Neural crest cell (in vitro differentiated cells): ENCODE measurements around the gene TCAF1. TPM values are rescaled to one million over a fixed set of nuclear protein-coding genes. Genes with fewer than 3 reads are reported as not detected.

Experiments used
- DNase-seq: peaks from one replicate; pipeline ENCODE4 v3.0.0; 2021; ENCODE audit warnings: low read depth, mixed read lengths, low spot score
- H3K27ac Mint-ChIP-seq: one replicate; pipeline ENCODE4 v1.8.0; 2021; ENCODE audit warnings: mild to moderate bottlenecking, mixed read lengths; ENCODE audit not compliant: unreplicated experiment
- H3K27me3 Mint-ChIP-seq: 2 replicates; pipeline ENCODE4 v1.8.0; 2021; ENCODE audit warnings: low read depth, mild to moderate bottlenecking, mixed read lengths
- H3K36me3 Mint-ChIP-seq: 2 replicates; pipeline ENCODE4 v1.8.0; 2021; ENCODE audit warnings: low read depth, mild to moderate bottlenecking, mixed read lengths
- H3K4me1 Mint-ChIP-seq: 2 replicates; pipeline ENCODE4 v1.8.0; 2021; ENCODE audit warnings: mixed read lengths
- H3K4me3 Mint-ChIP-seq: one replicate; pipeline ENCODE4 v1.8.0; 2021; ENCODE audit warnings: mild to moderate bottlenecking, mixed read lengths
- H3K9me3 Mint-ChIP-seq: 2 replicates; pipeline ENCODE4 v1.8.0; 2021; ENCODE audit warnings: mixed read lengths
- total RNA-seq: library from RNA; stranded (reverse); gene quantifications from 2 replicates; pipeline ENCODE4 v1.2.1, GENCODE V29; 2021
- TF ChIP-seq, protein P1 (sequence below): fragments of 200-600 bp; sonication (generic); conservative IDR thresholded peaks from 2 replicates; pipeline ENCODE4 v1.5.0; 2021; ENCODE audit warnings: antibody characterized with exemption, mild to moderate bottlenecking

Gene TCAF1
- total RNA-seq, 1 donor from 2014 or later, result 107 TPM

DNA sequence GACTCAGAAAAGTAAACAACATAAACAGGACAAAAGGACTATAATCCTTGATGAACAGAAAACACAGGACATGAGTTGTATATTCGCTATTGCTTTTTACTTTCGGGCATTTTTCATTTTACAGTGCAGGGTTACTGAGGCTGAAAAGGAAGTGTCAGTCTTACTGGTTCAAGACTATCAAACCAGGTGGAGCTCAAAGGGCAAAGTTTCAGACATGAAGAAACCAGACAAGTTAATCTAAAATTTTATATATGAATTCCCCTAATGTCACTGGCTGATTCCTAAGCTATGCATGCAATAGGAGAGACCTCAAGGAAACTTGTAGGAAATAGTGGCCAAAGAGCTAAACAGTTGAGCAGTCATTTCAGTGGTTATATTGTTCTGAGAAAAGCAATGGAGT lies 11.4 kb downstream of the TCAF1 start:
- Mint-ChIP-seq H3K36me3 (peaks cover 48% of the 10 kb centered on the region), H3K9me3 (peaks cover 16% of the 10 kb centered on the region), H3K27ac (no peak overlapping the region), H3K4me1 (peaks cover 16% of the 10 kb centered on the region), H3K27me3 (no peaks in the 10 kb centered on the region), H3K4me3 (no peak overlapping the region)
- TF ChIP-seq, protein P1, sequence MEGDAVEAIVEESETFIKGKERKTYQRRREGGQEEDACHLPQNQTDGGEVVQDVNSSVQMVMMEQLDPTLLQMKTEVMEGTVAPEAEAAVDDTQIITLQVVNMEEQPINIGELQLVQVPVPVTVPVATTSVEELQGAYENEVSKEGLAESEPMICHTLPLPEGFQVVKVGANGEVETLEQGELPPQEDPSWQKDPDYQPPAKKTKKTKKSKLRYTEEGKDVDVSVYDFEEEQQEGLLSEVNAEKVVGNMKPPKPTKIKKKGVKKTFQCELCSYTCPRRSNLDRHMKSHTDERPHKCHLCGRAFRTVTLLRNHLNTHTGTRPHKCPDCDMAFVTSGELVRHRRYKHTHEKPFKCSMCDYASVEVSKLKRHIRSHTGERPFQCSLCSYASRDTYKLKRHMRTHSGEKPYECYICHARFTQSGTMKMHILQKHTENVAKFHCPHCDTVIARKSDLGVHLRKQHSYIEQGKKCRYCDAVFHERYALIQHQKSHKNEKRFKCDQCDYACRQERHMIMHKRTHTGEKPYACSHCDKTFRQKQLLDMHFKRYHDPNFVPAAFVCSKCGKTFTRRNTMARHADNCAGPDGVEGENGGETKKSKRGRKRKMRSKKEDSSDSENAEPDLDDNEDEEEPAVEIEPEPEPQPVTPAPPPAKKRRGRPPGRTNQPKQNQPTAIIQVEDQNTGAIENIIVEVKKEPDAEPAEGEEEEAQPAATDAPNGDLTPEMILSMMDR, result no peak
- DNase-seq, result no peak

- Mint-ChIP-seq H3K27me3 (no peaks in the 10 kb centered on the region), H3K9me3 (peaks cover 14% of the 10 kb centered on the region), H3K36me3 (peaks cover 42% of the 10 kb centered on the region), H3K27ac (no peak overlapping the region), H3K4me3 (no peak overlapping the region), H3K4me1 (peaks cover 25% of the 10 kb centered on the region)
- TF ChIP-seq, protein P1, result no peak
- no peak for DNase-seq
Observed at GRCh38 chr7:143889068-143889467, 12.9 kb downstream of the TCAF1 start.

DNA sequence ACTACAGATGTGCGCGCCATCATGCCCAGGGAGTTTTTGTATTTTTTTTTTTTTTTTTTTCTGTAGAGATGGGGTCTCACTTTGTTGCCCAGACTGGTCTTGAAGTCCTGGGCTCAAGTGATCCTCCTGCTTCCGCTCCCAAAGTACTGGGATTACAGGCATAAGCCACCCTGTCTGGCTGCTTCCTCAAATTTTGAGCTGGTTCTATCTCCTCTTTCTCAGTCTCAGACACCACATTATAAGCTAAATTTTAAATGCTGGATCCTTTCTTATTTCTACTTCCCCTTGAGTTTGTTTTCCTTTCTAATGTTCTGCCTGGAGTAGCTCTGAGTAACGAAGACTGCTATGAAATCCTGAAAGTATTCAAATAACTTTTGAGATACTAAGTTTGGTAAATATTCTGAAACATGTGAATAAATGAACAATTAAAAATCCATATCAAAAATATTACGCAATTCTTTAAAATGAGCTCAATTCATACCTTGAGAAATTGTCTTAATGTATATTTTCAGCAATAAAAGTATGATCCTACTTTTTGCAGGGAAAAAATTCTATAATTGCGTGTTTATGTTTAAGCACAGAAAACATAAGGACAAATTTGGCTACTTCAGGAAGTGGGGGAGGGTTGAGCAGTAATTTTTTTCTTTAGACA lies 15.0 kb downstream of the TCAF1 start:
- Mint-ChIP-seq H3K4me3 (peak overlapping the region; percentile 75), H3K27ac (no peak overlapping the region), H3K36me3 (peaks cover 39% of the 10 kb centered on the region), H3K9me3 (peaks cover 14% of the 10 kb centered on the region), H3K27me3 (no peaks in the 10 kb centered on the region), H3K4me1 (peaks cover 40% of the 10 kb centered on the region)
- DNase-seq, result no peak
- TF ChIP-seq, protein P1, result no peak

- H3K36me3 Mint-ChIP-seq, result peaks cover 30% of the 10 kb centered on the region
- H3K27me3 Mint-ChIP-seq, result no peaks in the 10 kb centered on the region
- peaks cover 50% of the 10 kb centered on the region for H3K4me1 Mint-ChIP-seq
- TF ChIP-seq, protein P1, result no peak
- peaks cover 11% of the 10 kb centered on the region for H3K9me3 Mint-ChIP-seq
- no peak for DNase-seq
- peak overlapping the region; percentile 75 for H3K4me3 Mint-ChIP-seq
- peak overlapping the region; percentile 62 for H3K27ac Mint-ChIP-seq
Observed at GRCh38 chr7:143885951-143886350, 16.0 kb downstream of the TCAF1 start.

- TF ChIP-seq, protein P1, result peak; percentile 24
- peak; percentile 62 for DNase-seq
- Mint-ChIP-seq H3K4me1 (peaks cover 59% of the 10 kb centered on the region), H3K27me3 (no peaks in the 10 kb centered on the region), H3K4me3 (peak overlapping the region; percentile 97), H3K36me3 (peaks cover 22% of the 10 kb centered on the region), H3K9me3 (peaks cover 5% of the 10 kb centered on the region), H3K27ac (no peak overlapping the region)
Observed at GRCh38 chr7:143884969-143885559, 16.9 kb downstream of the TCAF1 start.
